NCI-H146 treated with DMSO at 0.1 percent for 48 hours (cell line): ENCODE results near the gene ZNF592.

ENCODE experiments used
- DNase-seq: peaks from one replicate; lab custom pipeline; 2025; ENCODE audit not compliant: unreplicated experiment; lab: John Stamatoyannopoulos, UW

The ZNF592 gene

DNA sequence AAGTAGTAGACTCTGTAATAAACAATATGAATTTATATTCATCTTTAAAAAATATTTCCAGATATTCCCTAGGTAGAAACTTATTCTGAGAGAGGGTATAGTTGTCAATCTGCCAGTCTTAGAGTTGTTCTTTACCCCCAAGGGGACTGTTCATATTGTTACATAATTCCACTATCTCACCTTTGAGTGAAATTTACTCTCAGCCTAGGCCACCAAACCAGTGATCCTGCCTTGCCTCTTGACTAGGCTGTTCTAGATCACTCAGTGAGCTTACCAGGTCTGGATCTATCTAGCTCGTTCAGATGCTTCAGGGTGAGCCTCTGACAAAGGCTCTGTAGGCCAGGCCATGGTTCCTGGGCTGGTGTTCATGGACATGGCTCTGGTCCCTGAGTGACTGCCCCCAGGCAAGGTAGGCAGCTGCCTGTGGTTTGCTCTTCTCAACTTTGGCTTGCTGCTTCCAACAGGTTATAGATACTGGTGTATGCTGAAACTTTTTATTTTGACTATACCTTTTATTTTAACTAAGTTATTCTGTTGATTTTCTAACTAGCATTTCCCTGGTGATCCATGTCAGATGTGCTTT is 27.6 kb downstream of the ZNF592 start:
- DNase-seq: no peak

DNA sequence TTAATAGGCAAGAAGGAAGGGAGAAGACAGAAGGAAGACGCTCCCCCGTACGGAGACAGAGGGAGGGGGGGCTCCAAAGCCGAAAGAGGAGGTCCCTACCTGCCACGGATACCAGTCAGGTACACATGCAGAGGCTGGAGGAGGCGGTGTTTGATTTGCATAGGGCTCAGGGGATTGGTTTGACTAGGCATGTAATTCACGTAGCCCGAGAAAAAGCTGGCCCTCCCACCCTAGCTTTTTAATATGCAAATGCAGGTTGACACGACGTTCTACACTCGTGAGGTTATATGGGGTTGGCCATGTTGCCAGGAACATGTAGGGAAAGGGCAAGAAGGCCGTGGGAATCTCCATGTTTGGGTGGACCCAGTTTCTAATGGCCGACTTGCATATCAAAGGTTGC is 29.8 kb downstream of the ZNF592 start:
- no peak for DNase-seq

DNA sequence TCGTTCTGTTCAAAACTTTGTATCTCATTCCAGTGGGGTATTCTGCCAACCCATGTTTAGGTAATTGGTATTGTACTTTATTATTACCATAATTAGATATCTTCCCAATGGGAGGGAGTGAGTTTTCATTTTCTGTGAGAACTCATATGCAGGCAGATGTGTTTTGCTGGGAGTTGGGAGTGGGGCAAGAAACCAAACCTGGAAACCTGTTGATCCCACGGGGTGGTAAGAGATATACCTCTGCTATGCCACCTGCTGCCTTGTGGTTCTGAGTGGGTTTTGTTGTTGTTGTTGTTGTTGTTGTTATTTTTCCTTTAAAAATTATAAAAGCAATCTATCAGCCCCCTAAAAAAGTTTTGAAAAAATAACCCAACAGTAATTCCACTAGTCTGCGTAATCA is 32.1 kb downstream of the ZNF592 start:
- DNase-seq: no peak

DNA sequence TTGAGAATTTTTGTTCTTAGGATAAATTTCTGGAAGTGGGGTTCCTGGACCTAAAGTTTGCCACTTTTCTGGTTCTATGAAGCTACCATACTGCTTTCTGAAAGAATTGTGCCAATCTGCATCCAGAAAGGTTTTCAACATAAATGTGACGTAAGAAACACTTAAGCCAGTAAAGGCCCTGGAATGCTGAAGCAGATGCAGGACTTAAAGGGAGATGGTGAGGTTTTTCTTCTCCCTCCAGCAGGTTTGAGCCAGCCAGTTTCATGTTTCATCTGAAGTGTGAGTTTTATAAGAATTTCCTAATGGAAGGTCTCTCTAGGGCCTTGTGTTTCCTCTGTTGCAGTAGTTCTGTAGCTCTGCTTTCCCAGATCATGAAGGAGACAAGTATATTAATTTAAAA is 33.1 kb downstream of the ZNF592 start:
- no peak for DNase-seq

DNA sequence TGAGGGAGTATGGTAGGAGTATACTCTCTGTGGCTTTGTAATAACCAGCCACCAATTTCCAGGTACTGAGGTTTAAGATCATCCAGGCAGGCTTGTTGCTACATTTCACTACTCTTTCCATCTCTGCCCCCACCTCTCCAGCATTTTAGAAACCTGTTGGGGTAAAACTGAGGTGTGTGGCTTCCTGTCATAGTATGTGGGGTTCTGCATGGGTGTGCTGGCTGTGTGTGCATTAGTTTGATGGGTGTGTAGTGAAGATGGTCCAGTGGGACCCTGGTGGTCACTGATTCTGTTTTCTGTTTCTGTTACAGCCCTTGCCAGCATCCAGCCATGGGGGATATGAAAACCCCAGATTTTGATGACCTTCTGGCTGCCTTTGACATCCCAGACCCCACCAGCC is 34.0 kb downstream of the ZNF592 start:
- DNase-seq: no peak

DNA sequence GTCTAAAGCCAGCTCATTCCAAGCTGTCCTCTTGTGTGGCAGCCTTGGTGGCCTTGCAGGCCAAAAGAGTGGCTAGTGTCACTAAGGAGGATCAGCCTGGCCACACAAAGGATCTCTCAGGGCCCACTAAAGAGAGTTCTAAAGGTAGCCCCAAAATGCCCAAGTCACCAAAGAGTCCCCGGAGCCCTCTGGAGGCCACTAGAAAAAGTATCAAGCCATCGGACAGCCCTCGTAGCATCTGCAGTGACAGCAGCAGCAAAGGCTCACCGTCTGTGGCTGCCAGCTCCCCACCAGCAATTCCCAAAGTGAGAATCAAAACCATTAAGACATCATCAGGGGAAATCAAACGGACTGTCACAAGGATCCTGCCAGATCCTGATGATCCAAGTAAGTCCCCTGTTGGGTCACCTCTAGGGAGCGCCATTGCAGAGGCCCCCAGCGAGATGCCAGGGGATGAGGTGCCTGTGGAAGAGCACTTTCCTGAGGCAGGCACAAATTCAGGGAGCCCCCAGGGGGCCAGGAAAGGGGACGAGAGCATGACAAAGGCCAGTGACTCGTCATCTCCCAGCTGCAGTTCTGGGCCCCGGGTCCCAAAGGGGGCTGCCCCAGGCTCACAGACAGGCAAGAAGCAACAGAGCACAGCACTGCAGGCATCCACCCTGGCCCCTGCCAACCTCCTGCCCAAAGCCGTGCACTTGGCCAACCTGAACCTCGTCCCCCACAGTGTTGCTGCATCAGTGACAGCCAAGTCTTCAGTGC is 35.3 kb downstream of the ZNF592 start:
- no peak for DNase-seq

DNA sequence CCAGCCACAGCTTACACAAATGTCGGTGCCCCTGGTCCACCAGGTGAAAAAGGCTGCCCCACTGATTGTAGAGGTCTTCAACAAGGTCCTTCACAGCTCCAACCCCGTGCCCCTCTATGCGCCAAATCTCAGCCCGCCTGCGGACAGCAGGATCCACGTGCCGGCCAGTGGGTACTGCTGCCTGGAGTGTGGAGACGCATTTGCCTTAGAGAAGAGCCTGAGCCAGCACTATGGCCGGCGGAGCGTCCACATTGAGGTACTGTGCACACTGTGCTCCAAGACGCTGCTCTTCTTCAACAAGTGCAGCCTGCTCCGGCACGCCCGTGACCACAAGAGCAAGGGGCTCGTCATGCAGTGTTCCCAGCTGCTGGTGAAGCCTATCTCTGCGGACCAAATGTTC is 35.9 kb downstream of the ZNF592 start:
- DNase-seq: no peak

DNA sequence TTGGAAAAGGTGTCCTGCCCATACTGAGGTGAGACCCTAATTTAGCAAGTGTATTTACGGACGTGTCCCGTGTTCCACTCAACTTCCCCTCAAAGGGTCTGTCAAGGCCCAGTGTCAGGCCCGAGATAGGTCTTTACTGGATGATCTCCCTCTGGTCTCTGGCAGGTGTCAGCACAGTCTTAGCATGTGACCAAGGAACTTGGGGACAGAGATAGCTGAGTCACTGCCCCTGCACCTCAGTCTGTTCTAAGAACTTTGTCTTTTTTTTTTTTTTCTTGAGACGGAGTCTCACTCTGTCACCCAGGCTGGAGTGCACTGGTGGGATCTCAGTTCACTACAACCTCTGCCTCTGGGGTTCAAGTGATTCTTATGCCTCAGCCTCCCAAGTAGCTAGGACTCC is 36.7 kb downstream of the ZNF592 start:
- no peak for DNase-seq

DNA sequence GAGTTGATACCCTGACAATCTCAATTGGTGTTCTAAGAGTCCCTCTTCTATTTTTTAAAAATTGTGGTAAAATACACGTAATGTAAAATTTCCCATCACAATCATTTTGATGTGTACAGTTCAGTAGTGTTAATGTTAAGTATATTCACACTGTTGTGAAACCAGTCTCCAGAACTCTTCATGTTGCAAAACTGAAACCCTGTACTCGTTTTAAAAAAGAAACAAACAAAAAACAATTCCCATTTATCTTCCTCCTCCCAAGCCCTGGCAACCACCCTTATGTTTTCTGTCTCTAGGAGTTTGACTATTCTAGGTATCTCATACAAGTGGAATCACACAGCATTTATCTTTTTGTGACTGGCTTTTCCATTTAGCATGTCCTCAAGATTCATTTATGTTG is 40.1 kb downstream of the ZNF592 start:
- DNase-seq: no peak

DNA sequence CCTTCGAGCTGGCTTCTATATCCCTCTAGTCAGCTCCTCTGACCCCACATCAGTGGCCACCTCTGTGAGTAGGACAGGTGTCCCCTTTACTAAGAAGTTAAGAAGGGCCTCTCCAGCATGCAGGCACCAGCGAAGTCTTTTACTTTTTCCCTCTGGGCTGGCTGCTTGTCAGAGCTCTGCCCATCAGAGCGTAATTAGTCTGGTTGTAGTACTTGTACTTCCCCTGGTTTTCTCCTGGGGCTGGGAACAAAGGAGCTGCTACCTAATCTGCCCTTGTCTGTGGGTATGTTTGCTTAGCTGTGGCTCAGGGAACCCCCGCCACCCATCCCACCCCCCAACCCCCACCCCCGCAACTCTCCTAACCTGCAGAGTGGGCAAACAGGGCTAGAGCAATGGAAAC is 41.4 kb downstream of the ZNF592 start:
- DNase-seq: no peak

DNA sequence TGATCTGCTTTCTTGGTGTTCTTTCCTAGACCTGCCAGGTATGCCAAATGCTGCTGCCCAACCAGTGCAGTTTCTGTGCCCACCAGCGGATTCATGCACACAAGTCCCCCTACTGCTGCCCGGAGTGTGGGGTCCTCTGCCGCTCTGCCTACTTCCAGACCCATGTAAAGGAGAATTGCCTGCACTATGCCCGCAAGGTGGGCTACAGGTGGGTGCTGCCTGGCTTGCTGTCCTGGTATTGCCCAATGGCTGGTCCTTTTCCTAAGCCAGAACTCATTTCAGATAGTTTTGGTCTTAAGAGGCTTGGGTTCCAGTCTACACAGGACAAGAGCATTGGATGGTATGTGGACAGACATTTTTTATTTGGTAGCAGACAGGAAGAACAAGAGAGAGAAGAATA is 42.3 kb downstream of the ZNF592 start:
- no peak for DNase-seq

DNA sequence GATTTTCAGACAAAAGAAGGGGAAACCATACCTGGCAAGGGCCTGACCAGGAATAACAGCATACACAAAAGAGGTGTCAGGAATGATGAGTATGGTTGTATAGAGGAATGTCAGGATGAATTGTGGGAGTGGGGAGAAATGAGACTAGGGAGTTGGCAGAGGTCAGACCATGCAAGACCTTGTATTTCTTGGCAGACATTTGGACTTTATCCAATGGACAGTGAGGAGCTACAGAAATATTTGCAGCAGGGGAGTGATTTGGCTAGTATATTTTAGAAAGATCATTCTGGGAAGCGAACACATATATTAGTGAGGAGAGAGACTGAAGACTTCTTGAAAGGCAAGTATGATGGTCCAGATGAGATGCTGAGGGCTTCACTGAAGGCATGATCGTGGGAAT is 43.4 kb downstream of the ZNF592 start:
- no peak for DNase-seq

DNA sequence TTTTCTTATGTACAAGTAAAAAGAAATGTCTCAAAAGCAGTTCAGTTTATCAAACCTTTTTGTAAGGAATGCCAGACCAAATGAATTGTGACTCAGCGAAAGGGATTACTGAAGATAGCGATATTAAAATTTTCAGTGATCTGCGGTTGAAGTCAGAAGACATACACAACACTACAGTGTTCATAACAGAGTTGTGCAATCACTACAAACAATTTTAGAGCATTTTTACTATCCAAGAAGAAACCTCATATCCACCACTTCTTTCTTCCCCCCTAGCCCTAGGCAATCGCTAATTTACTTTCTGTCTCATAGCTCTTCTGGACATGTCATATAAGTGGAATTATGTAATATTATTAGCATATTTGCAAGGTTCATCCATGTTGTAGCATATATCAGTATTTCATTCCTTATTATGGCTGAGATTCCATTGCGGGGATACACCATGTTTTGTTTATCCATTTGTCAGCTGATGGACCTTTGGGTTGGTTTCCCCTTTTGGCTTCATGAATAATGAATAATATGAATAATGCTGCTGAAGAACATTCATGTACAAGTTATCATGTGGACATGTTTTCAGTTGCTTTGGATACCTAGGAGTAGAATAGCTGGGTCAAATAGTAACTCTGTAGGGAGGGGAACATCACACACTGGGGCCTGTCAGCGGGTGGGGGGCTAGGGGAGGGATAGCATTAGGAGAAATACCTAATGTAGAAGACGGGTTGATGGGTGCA is 45.2 kb downstream of the ZNF592 start:
- no peak for DNase-seq

DNA sequence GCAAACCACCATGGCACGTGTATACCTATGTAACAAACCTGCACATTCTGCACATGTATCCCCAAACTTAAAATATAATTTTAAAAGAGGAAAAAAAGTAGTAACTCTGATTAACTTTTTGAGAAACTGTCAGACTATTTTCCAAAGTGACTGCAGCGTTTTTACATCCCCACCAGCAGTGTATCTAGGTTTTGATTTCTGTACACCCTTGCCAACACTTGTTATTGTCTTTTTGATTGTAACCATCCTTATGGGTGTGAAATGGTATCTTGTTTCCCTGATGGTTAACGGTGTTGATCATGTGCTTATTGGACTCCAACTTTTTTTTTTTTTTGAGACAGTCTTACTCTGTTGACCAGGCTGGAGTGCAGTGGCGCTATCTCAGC is 45.8 kb downstream of the ZNF592 start:
- no peak for DNase-seq

DNA sequence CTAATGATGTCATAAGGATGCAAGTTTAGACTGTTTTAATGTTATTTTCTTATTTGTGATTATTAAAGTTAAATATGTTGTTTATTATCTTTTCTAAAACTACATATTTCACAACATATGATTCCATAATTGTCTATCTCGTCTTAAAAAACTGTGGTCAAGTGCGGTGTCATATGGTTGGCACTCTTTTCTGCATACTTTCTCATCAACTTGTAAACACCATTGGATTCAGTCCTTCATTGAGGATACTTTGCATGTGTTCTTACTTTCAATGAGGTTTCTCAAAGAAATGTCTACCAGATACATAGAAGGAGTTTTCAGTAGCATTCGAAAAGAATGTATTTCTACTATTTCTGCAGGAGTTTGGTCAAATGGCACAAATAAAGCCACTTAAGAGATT is 46.8 kb downstream of the ZNF592 start:
- no peak for DNase-seq

DNA sequence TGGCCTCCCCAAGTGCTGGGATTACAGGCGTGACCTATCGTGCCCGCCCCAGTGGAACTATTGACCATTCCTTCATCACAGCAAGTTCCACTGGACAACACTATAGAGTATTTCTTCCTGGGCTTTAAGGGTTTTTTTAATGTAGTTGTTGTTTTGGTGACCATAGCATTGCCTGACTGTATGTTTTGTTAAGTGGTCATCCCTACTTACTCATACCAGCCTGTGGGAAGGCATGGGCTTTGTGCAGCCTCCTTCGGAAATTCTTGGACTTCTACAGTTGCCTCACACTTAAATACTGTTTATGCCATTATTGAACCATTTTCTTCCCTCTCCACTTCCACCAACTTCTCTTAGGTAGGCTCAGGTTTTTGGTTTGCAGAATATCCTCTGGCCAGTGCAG is 48.8 kb downstream of the ZNF592 start:
- DNase-seq: no peak

DNA sequence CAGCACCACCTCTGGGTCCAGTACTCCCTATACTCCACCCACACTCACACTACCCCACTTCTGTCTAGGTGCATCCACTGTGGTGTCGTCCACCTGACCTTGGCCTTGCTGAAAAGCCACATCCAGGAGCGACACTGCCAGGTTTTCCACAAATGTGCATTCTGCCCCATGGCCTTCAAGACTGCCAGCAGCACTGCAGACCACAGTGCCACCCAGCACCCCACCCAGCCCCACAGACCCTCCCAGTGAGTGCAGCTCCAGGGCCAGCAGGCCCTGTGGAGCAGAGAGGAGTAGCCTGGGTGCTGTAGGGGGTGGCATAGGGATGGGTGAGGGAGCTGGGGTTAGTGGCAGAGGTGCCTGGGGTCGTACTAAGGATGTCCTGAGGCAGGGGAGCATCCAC is 49.4 kb downstream of the ZNF592 start:
- no peak for DNase-seq

DNA sequence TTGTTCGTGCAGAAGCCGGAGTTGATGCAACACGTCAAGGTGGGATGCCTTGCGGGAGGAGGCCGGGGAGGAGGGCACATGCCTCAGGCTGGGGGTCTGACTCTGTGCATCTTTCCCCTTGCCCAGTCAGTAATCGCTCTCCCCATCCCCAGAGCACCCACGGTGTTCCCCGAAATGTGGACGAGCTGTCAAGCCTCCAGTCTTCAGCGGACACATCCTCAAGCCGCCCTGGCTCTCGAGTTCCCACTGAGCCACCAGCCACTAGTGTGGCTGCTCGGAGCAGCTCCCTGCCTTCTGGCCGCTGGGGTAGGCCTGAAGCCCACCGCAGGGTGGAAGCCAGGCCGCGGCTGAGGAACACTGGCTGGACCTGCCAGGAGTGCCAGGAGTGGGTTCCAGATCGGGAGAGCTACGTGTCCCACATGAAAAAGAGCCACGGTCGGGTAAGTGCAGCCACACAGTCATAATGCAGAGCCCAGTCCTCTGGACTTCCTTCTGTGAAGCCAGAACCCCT is 50.1 kb downstream of the ZNF592 start:
- DNase-seq: no peak

DNA sequence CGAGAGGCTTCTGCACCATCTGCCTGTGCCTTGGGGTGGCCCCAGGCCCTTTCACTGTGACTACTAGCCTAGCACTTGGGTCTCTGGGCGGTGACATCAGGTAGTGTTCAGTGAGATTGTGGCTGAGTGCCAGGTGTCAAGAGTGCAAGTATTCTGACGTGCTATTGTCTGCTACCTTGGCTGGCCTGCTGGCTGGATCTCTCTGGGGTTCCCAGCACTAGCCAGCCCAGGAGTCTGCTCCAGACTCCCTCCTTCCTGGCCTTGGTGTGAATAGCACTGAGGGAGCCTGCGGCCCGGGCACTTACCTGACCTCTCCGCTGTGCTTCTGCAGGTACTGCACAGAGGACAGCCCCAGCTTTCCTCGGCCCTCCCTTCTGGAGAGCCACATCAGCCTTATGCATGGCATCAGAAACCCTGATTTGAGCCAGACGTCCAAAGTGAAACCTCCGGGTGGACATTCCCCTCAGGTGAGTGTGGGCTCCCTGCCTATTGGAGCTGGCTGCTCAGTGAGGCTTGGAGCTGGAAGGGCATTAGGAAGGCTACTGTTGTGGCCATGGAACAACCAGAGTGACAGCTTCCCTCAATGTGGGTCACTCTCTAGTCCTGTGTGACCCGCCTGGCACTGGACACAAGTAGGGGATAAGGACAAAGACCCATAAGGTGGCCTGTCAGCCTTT is 51.3 kb downstream of the ZNF592 start:
- no peak for DNase-seq

DNA sequence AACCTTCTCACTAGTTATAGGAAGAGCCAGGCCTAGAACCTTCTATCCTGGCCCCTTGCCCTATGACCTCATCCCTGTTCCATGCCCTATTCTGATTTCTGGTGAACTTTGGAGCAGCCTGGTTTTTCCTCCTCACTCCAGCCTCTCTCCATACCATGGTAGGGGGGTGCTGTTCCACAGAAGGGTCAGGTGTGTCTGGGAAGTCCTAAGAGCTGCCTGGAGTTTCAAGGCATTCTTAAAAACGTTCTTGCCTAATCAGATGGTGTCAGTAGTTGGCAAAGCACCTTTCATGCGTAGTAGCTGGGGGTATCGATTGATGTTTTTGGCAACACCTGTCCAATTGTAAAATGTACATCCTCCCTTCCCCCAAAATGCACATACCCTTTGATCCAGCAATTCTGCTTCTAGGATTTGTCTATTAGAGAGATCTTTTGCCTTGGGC is 52.0 kb downstream of the ZNF592 start:
- no peak for DNase-seq

DNA sequence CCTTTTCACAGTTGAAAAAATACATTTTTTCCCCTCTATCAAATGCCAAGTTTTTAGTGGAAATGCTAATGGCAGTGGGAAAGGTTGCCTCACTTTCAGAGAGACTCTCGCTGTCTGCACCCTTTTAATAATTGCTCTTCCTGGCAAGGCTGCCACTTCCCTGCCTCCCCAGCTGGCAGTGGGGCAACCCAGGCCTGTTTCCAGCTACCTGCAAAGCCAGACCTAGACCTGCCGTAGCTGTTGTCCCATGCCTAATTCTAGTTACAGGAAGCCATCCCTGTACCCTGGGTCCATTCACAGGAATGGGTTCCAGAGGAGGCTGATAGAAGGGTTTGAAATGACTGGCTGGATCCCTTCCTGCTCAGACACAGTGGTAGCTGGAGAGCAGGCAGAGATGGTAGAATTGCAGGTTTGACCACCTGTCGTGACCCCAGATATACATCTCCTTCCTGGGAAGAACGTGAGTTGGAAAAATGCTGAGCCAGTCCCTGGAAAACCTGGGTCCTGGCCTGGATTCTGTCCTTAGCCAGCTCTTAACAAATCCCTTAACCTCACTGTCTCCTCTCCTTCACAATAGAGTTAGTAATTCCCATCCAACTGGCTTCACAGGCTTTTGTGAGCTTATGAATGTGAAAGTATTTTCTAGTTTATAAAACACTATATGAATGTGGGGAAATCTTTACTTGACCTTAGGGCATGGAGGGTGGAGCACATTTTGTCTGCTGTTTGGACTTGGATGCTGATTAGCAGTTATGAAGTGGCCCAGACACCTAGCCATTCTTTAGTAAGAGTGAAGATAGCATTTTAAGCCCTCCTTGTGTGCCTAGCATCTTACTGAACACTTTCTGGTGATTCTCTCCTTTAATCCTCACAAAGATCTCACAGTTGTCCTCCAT is 55.9 kb downstream of the ZNF592 start:
- DNase-seq: no peak
